Keratinocyte (primary cell): ENCODE data around the gene DCP1B. TPM values are rescaled to one million over a fixed set of nuclear protein-coding genes. Genes with fewer than 3 reads are reported as not detected.

Source experiments
- DNase-seq: peaks from one replicate; pipeline ENCODE4 v3.0.0-alpha.2; 2011; ENCODE audit warnings: low read depth, missing footprints, low spot score
- FAIRE-seq: peaks from 2 replicates; lab custom pipeline; 2011; peaks lifted over from hg19 to GRCh38; lab: Jason Lieb, UNC
- H2AFZ ChIP-seq: 2 replicates; pipeline ENCODE4 v1.6.0; 2012; ENCODE audit warnings: low read length, control low read depth, inconsistent platforms; ENCODE audit not compliant: control insufficient read depth
- H3K27ac ChIP-seq: 2 replicates; pipeline ENCODE4 v1.5.1; 2011; ENCODE audit warnings: low read length; ENCODE audit not compliant: control insufficient read depth, insufficient read depth
- H3K27me3 ChIP-seq: 3 replicates; pipeline ENCODE4 v1.6.0; 2011; ENCODE audit warnings: low read length; ENCODE audit not compliant: control insufficient read depth, insufficient read depth; ENCODE audit errors: extremely low read depth
- H3K36me3 ChIP-seq, 2 experiments: 2 replicates in 1 of 2; 3 replicates in 1 of 2; pipeline ENCODE4 v1.5.1; 2011; ENCODE audit warnings: low read length in 2 of 2, mild to moderate bottlenecking in 1 of 2; ENCODE audit not compliant: control insufficient read depth in 2 of 2, insufficient read depth in 2 of 2; ENCODE audit errors: extremely low read depth in 1 of 2
- H3K4me1 ChIP-seq: 3 replicates; pipeline ENCODE4 v1.5.1; 2011; ENCODE audit warnings: low read length; ENCODE audit not compliant: control insufficient read depth, insufficient read depth; ENCODE audit errors: extremely low read depth
- H3K4me2 ChIP-seq: 3 replicates; pipeline ENCODE4 v1.6.0; 2011; ENCODE audit warnings: low read depth, low read length; ENCODE audit not compliant: control insufficient read depth, insufficient read depth; ENCODE audit errors: extremely low read depth
- H3K4me3 ChIP-seq, 3 experiments: fragments of 200-600 bp in 1 of 3; sonication (generic) in 1 of 3; 2 replicates in 2 of 3; 3 replicates in 1 of 3; pipeline ENCODE4 v1.5.1; 2011 to 2016; ENCODE audit warnings: low read length in 3 of 3, mild to moderate bottlenecking in 3 of 3, control low read depth in 2 of 3, inconsistent platforms in 1 of 3, low read depth in 1 of 3, mixed read lengths in 1 of 3, mixed run types in 1 of 3, moderate library complexity in 1 of 3; ENCODE audit not compliant: control insufficient read depth in 2 of 3, insufficient read depth in 2 of 3; ENCODE audit errors: extremely low read depth in 1 of 3
- H3K79me2 ChIP-seq: 2 replicates; pipeline ENCODE4 v1.6.0; 2012; ENCODE audit warnings: low read length; ENCODE audit not compliant: control insufficient read depth, insufficient read depth
- H3K9ac ChIP-seq: 3 replicates; pipeline ENCODE4 v1.6.0; 2011; ENCODE audit warnings: low read length; ENCODE audit not compliant: control insufficient read depth, insufficient read depth; ENCODE audit errors: extremely low read depth
- H3K9me1 ChIP-seq: 3 replicates; pipeline ENCODE4 v1.6.0; 2011; ENCODE audit warnings: low read length; ENCODE audit not compliant: control insufficient read depth, insufficient read depth; ENCODE audit errors: extremely low read depth
- H3K9me3 ChIP-seq: 2 replicates; pipeline ENCODE4 v1.5.1; 2012; ENCODE audit warnings: low read depth, low read length; ENCODE audit not compliant: control insufficient read depth
- H4K20me1 ChIP-seq: 3 replicates; pipeline ENCODE4 v1.6.0; 2011; ENCODE audit warnings: low read length; ENCODE audit not compliant: control insufficient read depth, insufficient read depth; ENCODE audit errors: extremely low read depth
- EZH2 ChIP-seq: IDR thresholded peaks from one replicate; pipeline ENCODE4 v1.6.1; 2012; ENCODE audit warnings: inconsistent platforms, mild to moderate bottlenecking, low read length, moderate library complexity
- dilution Hi-C: fragments of 300-500 bp; cut with MboI; formaldehyde crosslinking; loops from one replicate; pipeline ENCODE4 v1.7.0; 2020; ENCODE audit warnings: low sequenced_read_pairs; ENCODE audit not compliant: extremely low pct_ligation_motif_present
- polyA plus RNA-seq, 5 experiments: library from polyadenylated mRNA; depleted of rRNA in 3 of 5; stranded (reverse) in 3 of 5; stranded (forward) in 1 of 5; unstranded in 1 of 5; fragments of >200 nt; gene quantifications; 1 replicate in 1 of 5; 2 replicates in 3 of 5; 3 replicates in 1 of 5; pipeline versions ENCODE4 v1.2.1 to v1.2.3, GENCODE V29; 2011 to 2012; ENCODE audit warnings: missing spikeins in 2 of 5, low read depth in 1 of 5, low replicate concordance in 1 of 5
- TF ChIP-seq, protein P1 (sequence below), 3 experiments: IDR thresholded peaks in 1 of 3; conservative IDR thresholded peaks in 1 of 3; optimal IDR thresholded peaks in 1 of 3; 2 replicates in 2 of 3; 3 replicates in 1 of 3; pipeline versions ENCODE3 to v1.5.1; 2011; ENCODE audit warnings: low read length in 3 of 3, mild to moderate bottlenecking in 3 of 3, moderate library complexity in 2 of 3, control low read depth in 1 of 3, inconsistent platforms in 1 of 3; ENCODE audit not compliant: insufficient read depth in 2 of 3; ENCODE audit errors: extremely low read depth in 1 of 3

The DCP1B gene
- polyA plus RNA-seq, 1 donor (not counting 4 experiments of a cell fraction or from before 2014, with no cell fraction given) = 9.7 TPM

DNA sequence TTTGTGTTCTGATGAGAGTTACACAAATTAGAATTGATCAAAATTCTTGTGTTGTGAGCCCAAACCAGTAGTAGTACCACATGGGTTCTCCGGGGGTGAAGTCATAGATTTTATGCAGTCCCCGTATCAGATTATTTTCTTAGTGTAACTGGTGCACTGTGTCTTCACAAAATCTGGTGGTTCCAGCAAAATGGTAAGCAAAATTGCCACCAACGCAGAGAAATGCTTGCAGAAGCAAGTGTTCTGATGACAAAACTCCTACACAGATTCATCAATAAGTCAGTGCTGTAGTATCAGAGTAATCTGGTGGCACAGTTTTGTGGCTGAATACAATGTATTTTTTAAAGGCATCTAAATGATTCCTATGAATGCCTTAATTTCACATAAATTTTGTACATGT lies 84.5 kb downstream of the DCP1B start:
- Histone ChIP-seq H3K4me2 (no peak overlapping the region), H3K27me3 (peaks cover 47% of the 10 kb centered on the region), H3K9me1 (no peaks in the 10 kb centered on the region), H4K20me1 (no peaks in the 10 kb centered on the region), H3K4me3 (no peak overlapping the region), H3K4me1 (no peaks in the 10 kb centered on the region), H2AFZ (no peak overlapping the region), H3K79me2 (no peaks in the 10 kb centered on the region), H3K9ac (no peak overlapping the region), H3K36me3 (no peaks in the 10 kb centered on the region), H3K27ac (no peak overlapping the region), H3K9me3 (no peaks in the 10 kb centered on the region)
- TF ChIP-seq, protein P1, sequence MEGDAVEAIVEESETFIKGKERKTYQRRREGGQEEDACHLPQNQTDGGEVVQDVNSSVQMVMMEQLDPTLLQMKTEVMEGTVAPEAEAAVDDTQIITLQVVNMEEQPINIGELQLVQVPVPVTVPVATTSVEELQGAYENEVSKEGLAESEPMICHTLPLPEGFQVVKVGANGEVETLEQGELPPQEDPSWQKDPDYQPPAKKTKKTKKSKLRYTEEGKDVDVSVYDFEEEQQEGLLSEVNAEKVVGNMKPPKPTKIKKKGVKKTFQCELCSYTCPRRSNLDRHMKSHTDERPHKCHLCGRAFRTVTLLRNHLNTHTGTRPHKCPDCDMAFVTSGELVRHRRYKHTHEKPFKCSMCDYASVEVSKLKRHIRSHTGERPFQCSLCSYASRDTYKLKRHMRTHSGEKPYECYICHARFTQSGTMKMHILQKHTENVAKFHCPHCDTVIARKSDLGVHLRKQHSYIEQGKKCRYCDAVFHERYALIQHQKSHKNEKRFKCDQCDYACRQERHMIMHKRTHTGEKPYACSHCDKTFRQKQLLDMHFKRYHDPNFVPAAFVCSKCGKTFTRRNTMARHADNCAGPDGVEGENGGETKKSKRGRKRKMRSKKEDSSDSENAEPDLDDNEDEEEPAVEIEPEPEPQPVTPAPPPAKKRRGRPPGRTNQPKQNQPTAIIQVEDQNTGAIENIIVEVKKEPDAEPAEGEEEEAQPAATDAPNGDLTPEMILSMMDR (optimal IDR thresholded peaks at IDR 0.05 in 1 of 3, IDR thresholded peaks at IDR 0.05 in 1 of 3, conservative IDR thresholded peaks at IDR 0.05 in 1 of 3; ENCODE audit: extremely low read depth in 1 of 3, insufficient read depth in 2 of 3, low read length in 3 of 3) = no peak
- TF ChIP-seq EZH2 = no peak
- no peak for FAIRE-seq
- dilution Hi-C loops = no loop called here
- no peak for DNase-seq

DNA sequence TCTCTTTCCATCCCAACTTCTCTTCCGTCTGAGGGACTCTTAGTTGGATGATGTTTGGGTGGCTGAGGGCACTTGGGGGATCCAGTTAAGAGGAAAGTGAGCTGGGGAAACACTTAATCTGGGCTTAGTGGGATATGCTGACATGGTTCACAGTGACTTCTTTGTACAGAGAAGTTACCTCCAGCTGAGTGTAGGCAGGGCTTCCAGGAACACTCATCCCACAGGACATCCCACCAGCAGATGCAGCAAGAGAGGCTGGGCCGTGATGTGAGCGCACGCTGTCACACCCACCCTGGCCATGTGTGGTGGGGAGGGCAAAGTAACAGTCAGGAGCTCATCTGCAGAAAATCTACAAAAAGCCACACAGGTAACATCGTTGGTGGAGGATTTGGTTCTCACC lies 85.0 kb downstream of the DCP1B start:
- no peaks in the 10 kb centered on the region for H3K9me3 ChIP-seq
- H3K27ac ChIP-seq = no peak overlapping the region
- dilution Hi-C loops = no loop called here
- H3K36me3 ChIP-seq = no peaks in the 10 kb centered on the region
- no peak for TF ChIP-seq EZH2
- TF ChIP-seq, protein P1 (optimal IDR thresholded peaks at IDR 0.05 in 1 of 3, IDR thresholded peaks at IDR 0.05 in 1 of 3, conservative IDR thresholded peaks at IDR 0.05 in 1 of 3; ENCODE audit: extremely low read depth in 1 of 3, insufficient read depth in 2 of 3, low read length in 3 of 3) = no peak
- H2AFZ ChIP-seq = no peak overlapping the region
- no peaks in the 10 kb centered on the region for H3K9me1 ChIP-seq
- peaks cover 43% of the 10 kb centered on the region for H3K27me3 ChIP-seq
- FAIRE-seq (no peak), DNase-seq (no peak)
- H3K4me3 ChIP-seq = no peak overlapping the region
- H3K9ac ChIP-seq = no peak overlapping the region
- no peaks in the 10 kb centered on the region for H3K79me2 ChIP-seq
- H3K4me1 ChIP-seq = no peaks in the 10 kb centered on the region
- no peaks in the 10 kb centered on the region for H4K20me1 ChIP-seq
- no peak overlapping the region for H3K4me2 ChIP-seq
